Measurements from ENCODE around the gene SMDT1.

Gene SMDT1

DNA sequence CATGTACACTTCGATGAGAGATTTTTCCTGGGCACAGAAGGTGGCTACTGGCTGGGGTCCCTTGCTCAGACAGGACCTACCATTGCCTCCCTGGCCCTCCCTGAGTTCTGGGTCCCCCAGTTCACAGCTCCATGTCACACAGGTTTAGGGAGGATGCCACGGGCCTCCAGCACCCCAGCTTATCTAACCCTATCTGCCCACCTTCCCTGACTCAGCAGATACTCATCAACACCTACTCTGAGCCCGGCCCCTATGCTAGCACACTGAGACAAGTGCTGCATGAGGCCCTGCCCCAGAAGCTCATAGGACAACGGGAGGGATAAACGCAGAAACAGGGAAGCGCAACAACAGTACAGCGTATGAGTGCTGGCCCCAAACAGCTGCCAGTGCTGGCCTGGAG, 18.5 kb upstream of the SMDT1 start (continued):
- no peak for TF ChIP-seq ZNF214 (tag by site-specific recombination; IDR thresholded peaks at IDR 0.05; ENCODE audit: borderline replicate concordance)
- TF ChIP-seq ZNF529 (tag by site-specific recombination; IDR thresholded peaks at IDR 0.05; ENCODE audit: insufficient replicate concordance) = no peak
- TF ChIP-seq, protein P1, sequence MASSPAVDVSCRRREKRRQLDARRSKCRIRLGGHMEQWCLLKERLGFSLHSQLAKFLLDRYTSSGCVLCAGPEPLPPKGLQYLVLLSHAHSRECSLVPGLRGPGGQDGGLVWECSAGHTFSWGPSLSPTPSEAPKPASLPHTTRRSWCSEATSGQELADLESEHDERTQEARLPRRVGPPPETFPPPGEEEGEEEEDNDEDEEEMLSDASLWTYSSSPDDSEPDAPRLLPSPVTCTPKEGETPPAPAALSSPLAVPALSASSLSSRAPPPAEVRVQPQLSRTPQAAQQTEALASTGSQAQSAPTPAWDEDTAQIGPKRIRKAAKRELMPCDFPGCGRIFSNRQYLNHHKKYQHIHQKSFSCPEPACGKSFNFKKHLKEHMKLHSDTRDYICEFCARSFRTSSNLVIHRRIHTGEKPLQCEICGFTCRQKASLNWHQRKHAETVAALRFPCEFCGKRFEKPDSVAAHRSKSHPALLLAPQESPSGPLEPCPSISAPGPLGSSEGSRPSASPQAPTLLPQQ (tag by site-specific recombination; IDR thresholded peaks at IDR 0.05) = no peak
- no peak for TF ChIP-seq ZSCAN30 (tag by site-specific recombination; IDR thresholded peaks at IDR 0.05)
- TF ChIP-seq, protein P2, sequence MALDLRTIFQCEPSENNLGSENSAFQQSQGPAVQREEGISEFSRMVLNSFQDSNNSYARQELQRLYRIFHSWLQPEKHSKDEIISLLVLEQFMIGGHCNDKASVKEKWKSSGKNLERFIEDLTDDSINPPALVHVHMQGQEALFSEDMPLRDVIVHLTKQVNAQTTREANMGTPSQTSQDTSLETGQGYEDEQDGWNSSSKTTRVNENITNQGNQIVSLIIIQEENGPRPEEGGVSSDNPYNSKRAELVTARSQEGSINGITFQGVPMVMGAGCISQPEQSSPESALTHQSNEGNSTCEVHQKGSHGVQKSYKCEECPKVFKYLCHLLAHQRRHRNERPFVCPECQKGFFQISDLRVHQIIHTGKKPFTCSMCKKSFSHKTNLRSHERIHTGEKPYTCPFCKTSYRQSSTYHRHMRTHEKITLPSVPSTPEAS (tag by site-specific recombination; IDR thresholded peaks at IDR 0.05) = no peak
- TF ChIP-seq ZNF138 (tag by site-specific recombination; IDR thresholded peaks at IDR 0.05; ENCODE audit: borderline replicate concordance) = no peak
- TF ChIP-seq ZNF473 (tag by site-specific recombination; IDR thresholded peaks at IDR 0.05) = no peak
- TF ChIP-seq ZBTB21 (tag by site-specific recombination; IDR thresholded peaks at IDR 0.05) = no peak
- TF ChIP-seq PRDM1 (tag by site-specific recombination; IDR thresholded peaks at IDR 0.05) = no peak
- TF ChIP-seq ZNF354C (tag by site-specific recombination; IDR thresholded peaks at IDR 0.05; ENCODE audit: borderline replicate concordance, low read depth) = no peak

DNA sequence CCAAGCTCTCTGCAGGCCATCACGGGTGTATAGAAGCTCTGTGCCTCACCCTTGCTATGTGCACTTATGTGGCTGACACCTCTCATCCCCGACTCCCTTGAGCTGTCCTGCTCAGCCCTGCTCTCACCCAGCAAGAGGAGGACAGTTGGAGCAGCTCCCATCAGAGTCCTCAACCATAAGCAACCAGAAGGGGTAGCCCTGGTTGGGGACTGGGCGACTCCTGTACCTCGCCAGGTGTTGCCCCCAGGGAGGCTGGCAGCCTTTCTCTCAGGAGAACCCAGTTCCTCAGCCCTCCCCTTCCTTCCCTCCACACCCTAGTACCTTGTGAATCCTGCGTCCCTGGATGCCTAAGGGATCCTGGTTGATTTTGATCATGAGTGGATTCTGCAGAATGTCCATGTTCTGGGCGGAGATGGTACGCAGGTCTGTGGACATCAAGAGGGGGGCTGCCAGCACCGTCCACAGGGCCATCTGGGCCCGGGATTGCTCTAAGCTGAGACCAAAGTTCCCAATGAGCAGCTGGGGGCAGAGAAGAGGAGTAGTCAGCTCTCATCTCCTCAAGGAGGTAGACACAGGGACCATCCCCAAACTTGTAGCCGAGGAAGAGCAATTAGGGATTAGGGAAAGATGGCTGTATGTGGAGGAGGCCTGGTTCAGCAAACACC, 16.9 kb upstream of the SMDT1 start:
- TF ChIP-seq ZNF350 (tag by site-specific recombination; IDR thresholded peaks at IDR 0.05) (no peak), ZNF548 (tag by site-specific recombination; IDR thresholded peaks at IDR 0.05) (no peak), WT1 (tag by site-specific recombination; IDR thresholded peaks at IDR 0.05) (no peak), ZNF549 (tag by site-specific recombination; IDR thresholded peaks at IDR 0.05) (no peak), ZBTB21 (tag by site-specific recombination; IDR thresholded peaks at IDR 0.05) (no peak), ZNF2 (tag by site-specific recombination; IDR thresholded peaks at IDR 0.05) (no peak), ZNF202 (tag by site-specific recombination; IDR thresholded peaks at IDR 0.05; ENCODE audit: borderline replicate concordance) (no peak), ZNF768 (tag by site-specific recombination; IDR thresholded peaks at IDR 0.05) (no peak), GFI1B (tag by site-specific recombination; IDR thresholded peaks at IDR 0.05) (no peak), ZNF274 (IDR thresholded peaks at IDR 0.05; ENCODE audit: low read length) (no peak), ZNF274 (tag by site-specific recombination; IDR thresholded peaks at IDR 0.05; ENCODE audit: borderline replicate concordance) (no peak), ZNF624 (tag by site-specific recombination; IDR thresholded peaks at IDR 0.05) (no peak), ZNF132 (tag by site-specific recombination; IDR thresholded peaks at IDR 0.05; ENCODE audit: borderline replicate concordance) (no peak), ZBTB8A (tag by site-specific recombination; IDR thresholded peaks at IDR 0.05) (no peak)
- TF ChIP-seq, protein P3, sequence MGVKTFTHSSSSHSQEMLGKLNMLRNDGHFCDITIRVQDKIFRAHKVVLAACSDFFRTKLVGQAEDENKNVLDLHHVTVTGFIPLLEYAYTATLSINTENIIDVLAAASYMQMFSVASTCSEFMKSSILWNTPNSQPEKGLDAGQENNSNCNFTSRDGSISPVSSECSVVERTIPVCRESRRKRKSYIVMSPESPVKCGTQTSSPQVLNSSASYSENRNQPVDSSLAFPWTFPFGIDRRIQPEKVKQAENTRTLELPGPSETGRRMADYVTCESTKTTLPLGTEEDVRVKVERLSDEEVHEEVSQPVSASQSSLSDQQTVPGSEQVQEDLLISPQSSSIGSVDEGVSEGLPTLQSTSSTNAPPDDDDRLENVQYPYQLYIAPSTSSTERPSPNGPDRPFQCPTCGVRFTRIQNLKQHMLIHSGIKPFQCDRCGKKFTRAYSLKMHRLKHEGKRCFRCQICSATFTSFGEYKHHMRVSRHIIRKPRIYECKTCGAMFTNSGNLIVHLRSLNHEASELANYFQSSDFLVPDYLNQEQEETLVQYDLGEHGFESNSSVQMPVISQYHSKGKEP (tag by site-specific recombination; IDR thresholded peaks at IDR 0.05) = no peak
- no peak overlapping the region for H3K4me3 ChIP-seq (ENCODE audit: low read depth, low read length)
- ChIA-PET CTCF (no interaction called here), POLR2A (interaction anchor here (1.1 kb wide), 1 partner anchor 9 kb away, joined by 4 read pairs; no protein-coding TSS in a partner anchor)
- no peaks in the 10 kb centered on the region for H3K9me3 ChIP-seq (ENCODE audit: control insufficient read depth, insufficient read depth, low read depth, low read length)
- no peak overlapping the region for H3K27ac ChIP-seq (ENCODE audit: extremely low read depth, low read depth, low read length)
- peaks cover 0 to 91% of the 10 kb centered on the region in 2 experiments; a peak in 2 of 3 replicates for H3K36me3 ChIP-seq (ENCODE audit: control insufficient read depth in 2 of 2, insufficient read depth in 1 of 2, low read length in 2 of 2)
- no peaks in the 10 kb centered on the region for H3K4me1 ChIP-seq (ENCODE audit: control insufficient read depth, insufficient read depth, low read length)
